H1 (cell line): ENCODE data around the gene VGLL4. TPM values are rescaled to one million over a fixed set of nuclear protein-coding genes. Genes with fewer than 3 reads are reported as not detected.
"Not testable (repeated sequence)": the region's sequence is repeated elsewhere in the genome, so short reads cannot be mapped to it uniquely, and the experiment has no call there.

Experiments used
- CTCF ChIA-PET: fragments of 300-600 bp; sonication (Branson Sonifier 250); formaldehyde crosslinking; loops from one replicate; lab custom pipeline; 2021; ENCODE audit not compliant: partially characterized antibody; lab: Charles Lee
- POLR2A ChIA-PET: fragments of 300-600 bp; sonication (Branson Sonifier 250); formaldehyde crosslinking; loops from one replicate; lab custom pipeline; 2021; ENCODE audit warnings: inconsistent platforms; ENCODE audit not compliant: partially characterized antibody; lab: Charles Lee
- DNase-seq, 2 experiments: peaks; one replicate each; pipeline versions ENCODE4 v3.0.0 to v3.0.0-alpha.2; 2010 to 2022; ENCODE audit warnings: low spot score in 2 of 2, low read depth in 1 of 2, mixed read lengths in 1 of 2
- FAIRE-seq: peaks from 2 replicates; lab custom pipeline; 2011; peaks lifted over from hg19 to GRCh38; lab: Jason Lieb, UNC
- H2AFZ ChIP-seq: 2 replicates; pipeline ENCODE4 v1.8.1; 2012; ENCODE audit warnings: low read length, inconsistent platforms
- H2AK5ac ChIP-seq: 2 replicates; pipeline ENCODE4 v1.6.1; 2013; ENCODE audit warnings: low read depth, low read length
- H2BK120ac ChIP-seq: replicated peaks from 2 replicates; pipeline ENCODE3; 2013; ENCODE audit warnings: low read depth, low read length, inconsistent platforms
- H2BK12ac ChIP-seq: 2 replicates; pipeline ENCODE4 v1.6.1; 2013; ENCODE audit warnings: low read depth, low read length
- H2BK15ac ChIP-seq: 2 replicates; pipeline ENCODE4 v1.6.1; 2013; ENCODE audit warnings: low read length
- H2BK20ac ChIP-seq: 2 replicates; pipeline ENCODE4 v1.6.1; 2013; ENCODE audit warnings: low read length
- H2BK5ac ChIP-seq: 2 replicates; pipeline ENCODE4 v1.6.1; 2013; ENCODE audit warnings: low read depth, low read length
- H3K14ac ChIP-seq: 2 replicates; pipeline ENCODE4 v1.6.1; 2013; ENCODE audit warnings: inconsistent platforms; ENCODE audit not compliant: insufficient read length
- H3K18ac ChIP-seq: 2 replicates; pipeline ENCODE4 v1.6.1; 2013; ENCODE audit warnings: low read length; ENCODE audit errors: extremely low read depth
- H3K23ac ChIP-seq: 2 replicates; pipeline ENCODE4 v1.6.1; 2013; ENCODE audit warnings: inconsistent platforms; ENCODE audit not compliant: insufficient read length
- H3K23me2 ChIP-seq: 2 replicates; pipeline ENCODE4 v1.6.1; 2013; ENCODE audit warnings: low read depth, low read length
- H3K27ac ChIP-seq: 2 replicates; pipeline ENCODE4 v1.6.1; 2011; ENCODE audit warnings: low read depth, low read length, inconsistent platforms
- H3K27me3 ChIP-seq, 4 experiments: replicated peaks in 1 of 4; 1 replicate in 1 of 4; 2 replicates in 3 of 4; pipeline versions ENCODE4 v1.6.1 to v1.8.1; 2011 to 2013; ENCODE audit warnings: low read length in 3 of 4, mild to moderate bottlenecking in 3 of 4, inconsistent platforms in 2 of 4, mixed read lengths in 2 of 4, moderate library complexity in 1 of 4; ENCODE audit not compliant: control insufficient read depth in 3 of 4, insufficient read depth in 3 of 4; ENCODE audit errors: extremely low read depth in 1 of 4
- H3K36me3 ChIP-seq, 4 experiments: 2 replicates each; pipeline versions ENCODE4 v1.6.1 to v1.8.1; 2011 to 2013; ENCODE audit warnings: mild to moderate bottlenecking in 4 of 4, low read length in 3 of 4, moderate library complexity in 2 of 4, control low read depth in 1 of 4, inconsistent platforms in 1 of 4; ENCODE audit not compliant: insufficient read depth in 4 of 4, control insufficient read depth in 2 of 4
- H3K4ac ChIP-seq: replicated peaks from 2 replicates; pipeline ENCODE3; 2013; ENCODE audit warnings: low read length, low read depth, mixed read lengths, inconsistent platforms; ENCODE audit not compliant: insufficient read length
- H3K4me1 ChIP-seq, 4 experiments: replicated peaks in 1 of 4; 1 replicate in 1 of 4; 2 replicates in 3 of 4; pipeline versions ENCODE4 v1.6.1 to v1.8.1; 2011 to 2013; ENCODE audit warnings: low read length in 3 of 4, inconsistent platforms in 2 of 4, mixed read lengths in 1 of 4; ENCODE audit not compliant: insufficient read depth in 4 of 4, control insufficient read depth in 3 of 4
- H3K4me2 ChIP-seq, 2 experiments: 2 replicates each; pipeline versions ENCODE4 v1.6.1 to v1.8.1; 2011 to 2013; ENCODE audit warnings: low read depth in 2 of 2, low read length in 2 of 2, control low read depth in 1 of 2, inconsistent platforms in 1 of 2, mild to moderate bottlenecking in 1 of 2; ENCODE audit not compliant: insufficient read depth in 1 of 2
- H3K4me3 ChIP-seq, 4 experiments: fragments of 200-600, 300-600 bp in 1 of 4; sonication (generic), shearing (Covaris generic), sonication (Bioruptor Twin) in 1 of 4; 2 replicates each; pipeline versions ENCODE4 v1.5.1 to v1.8.1; 2011 to 2016; ENCODE audit warnings: low read length in 4 of 4, low read depth in 3 of 4, control low read depth in 2 of 4, inconsistent platforms in 2 of 4, mild to moderate bottlenecking in 2 of 4, mixed read lengths in 1 of 4, moderate library complexity in 1 of 4; ENCODE audit not compliant: insufficient read depth in 2 of 4; ENCODE audit errors: extremely low read depth in 1 of 4
- H3K56ac ChIP-seq: replicated peaks from 2 replicates; pipeline ENCODE3; 2013; ENCODE audit warnings: low read depth, mild to moderate bottlenecking, mixed read lengths, low read length, inconsistent platforms; ENCODE audit not compliant: insufficient read length
- H3K79me1 ChIP-seq: 2 replicates; pipeline ENCODE4 v1.6.1; 2013; ENCODE audit warnings: low read depth, low read length, control low read depth
- H3K79me2 ChIP-seq, 2 experiments: 2 replicates each; pipeline versions ENCODE4 v1.6.1 to v1.8.1; 2012 to 2013; ENCODE audit warnings: low read length in 2 of 2, mild to moderate bottlenecking in 2 of 2, inconsistent platforms in 1 of 2; ENCODE audit not compliant: insufficient read depth in 2 of 2, control insufficient read depth in 1 of 2
- H3K9ac ChIP-seq, 4 experiments: replicated peaks in 1 of 4; 1 replicate in 1 of 4; 2 replicates in 3 of 4; pipeline versions ENCODE4 v1.6.1 to v1.8.1; 2011 to 2013; ENCODE audit warnings: low read depth in 3 of 4, low read length in 3 of 4, control low read depth in 2 of 4, mild to moderate bottlenecking in 2 of 4, moderate library complexity in 2 of 4, inconsistent platforms in 1 of 4; ENCODE audit errors: extremely low read depth in 1 of 4
- H3K9me3 ChIP-seq, 2 experiments: 2 replicates each; pipeline versions ENCODE4 v1.6.1 to v1.8.1; 2012 to 2013; ENCODE audit warnings: mild to moderate bottlenecking in 2 of 2, moderate library complexity in 2 of 2, control low read depth in 1 of 2, inconsistent platforms in 1 of 2, low read depth in 1 of 2, low read length in 1 of 2, mixed read lengths in 1 of 2; ENCODE audit not compliant: insufficient read depth in 2 of 2
- H4K20me1 ChIP-seq, 2 experiments: replicated peaks in 1 of 2; 2 replicates each; pipeline versions ENCODE3 to v1.8.1; 2011 to 2013; ENCODE audit warnings: inconsistent platforms in 2 of 2, low read length in 2 of 2, mild to moderate bottlenecking in 1 of 2; ENCODE audit not compliant: insufficient read depth in 2 of 2, control insufficient read depth in 1 of 2
- H4K5ac ChIP-seq: 2 replicates; pipeline ENCODE4 v1.6.1; 2013; ENCODE audit warnings: low read length, low read depth, mixed read lengths, inconsistent platforms; ENCODE audit not compliant: insufficient read length
- H4K8ac ChIP-seq: 2 replicates; pipeline ENCODE4 v1.8.0; 2013; ENCODE audit warnings: mild to moderate bottlenecking, moderate library complexity, low read length, inconsistent platforms; ENCODE audit not compliant: insufficient read depth; ENCODE audit errors: extremely low read depth
- H4K91ac ChIP-seq: replicated peaks from 2 replicates; pipeline ENCODE3; 2013; ENCODE audit warnings: low read length, mixed read lengths, inconsistent platforms; ENCODE audit not compliant: insufficient read length
- WGBS, 2 experiments: shearing (Covaris generic) in 1 of 2; methylation state at CpG; one replicate each; pipeline versions ENCODE4 v1.1.6 to v1.1.7; 2013 to 2015; ENCODE audit warnings: low lambda C conversion rate in 2 of 2, mixed read lengths in 2 of 2, inconsistent platforms in 1 of 2, low coverage in 1 of 2, missing lambda C conversion rate in 1 of 2; ENCODE audit not compliant: insufficient replicate concordance in 2 of 2, insufficient coverage in 1 of 2, insufficient read length in 1 of 2; ENCODE audit errors: extremely low coverage in 1 of 2, missing lambda C conversion rate in 1 of 2; 5-methylcytosine and 5-hydroxymethylcytosine counted together
- polyA plus RNA-seq, 7 experiments: library from polyadenylated mRNA; depleted of rRNA in 3 of 7; stranded (reverse) in 5 of 7; unstranded in 2 of 7; fragments of >200 nt in 5 of 7; fragments of 200-250 nt in 2 of 7; gene quantifications; 1 replicate in 5 of 7; 2 replicates in 1 of 7; 4 replicates in 1 of 7; pipeline versions ENCODE4 v1.2.1 to v1.2.3, GENCODE V29; 2011 to 2013; ENCODE audit warnings: missing spikeins in 2 of 7, mixed read lengths in 2 of 7
- total RNA-seq: library from RNA; stranded (reverse); fragmentation: NEBNext Ultra II Directional; extraction: Animal tissue kit (Norgen Biotek cat#: 25700); gene quantifications from 2 replicates; pipeline ENCODE4 v1.2.1, GENCODE V29; 2021

Gene VGLL4
- total and polyA plus RNA-seq, 2 of the 8 experiments (the other 6 are each of a cell fraction or from before 2014, with no cell fraction given) = 45.1 to 50.0 TPM

- POLR2A ChIA-PET, H3K18ac ChIP-seq, H3K36me3 ChIP-seq, FAIRE-seq, H3K4ac ChIP-seq, H2BK120ac ChIP-seq, H2AK5ac ChIP-seq, H2BK12ac ChIP-seq, H3K79me1 ChIP-seq, H3K4me3 ChIP-seq, H2BK20ac ChIP-seq, H4K91ac ChIP-seq, H3K79me2 ChIP-seq, H2AFZ ChIP-seq, DNase-seq, H3K23ac ChIP-seq, H4K8ac ChIP-seq, H3K27ac ChIP-seq, H3K56ac ChIP-seq, H2BK5ac ChIP-seq, H2BK15ac ChIP-seq, H3K9me3 ChIP-seq, H4K5ac ChIP-seq, H3K9ac ChIP-seq, H3K14ac ChIP-seq, H3K27me3 ChIP-seq, H4K20me1 ChIP-seq, H3K4me2 ChIP-seq, H3K23me2 ChIP-seq: not testable (repeated sequence)
- CTCF ChIA-PET = interaction anchor here (0.7 to 1.4 kb wide), 2 partner anchors 14 to 24 kb away, joined by 3 to 4 read pairs; no protein-coding TSS in a partner anchor
- H3K4me1 ChIP-seq = peaks cover 2 to 14% (median 5%) of the 10 kb centered on the region in 4 experiments; a peak in 6 of 7 replicates
- WGBS, 2 experiments = 91% methylated on average over 18 of the region's 27 CpGs; no CpG with 5 or more reads in 1 of the 2 experiments
These were observed 130.4 kb downstream of the VGLL4 start for GRCh38 chr3:11513125-11513816.
